RCC 7860 (cell line): ENCODE measurements around the gene RFESD.
"Not testable (repeated sequence)": the region's sequence is repeated elsewhere in the genome, so short reads cannot be mapped to it uniquely, and the experiment has no call there.

Experiments used
- DNase-seq: peaks from one replicate; pipeline ENCODE4 v3.0.0-alpha.2; 2015; ENCODE audit warnings: low spot score
- FAIRE-seq: peaks from 2 replicates; lab custom pipeline; 2012; peaks lifted over from hg19 to GRCh38; lab: Jason Lieb, UNC

Gene RFESD

DNA sequence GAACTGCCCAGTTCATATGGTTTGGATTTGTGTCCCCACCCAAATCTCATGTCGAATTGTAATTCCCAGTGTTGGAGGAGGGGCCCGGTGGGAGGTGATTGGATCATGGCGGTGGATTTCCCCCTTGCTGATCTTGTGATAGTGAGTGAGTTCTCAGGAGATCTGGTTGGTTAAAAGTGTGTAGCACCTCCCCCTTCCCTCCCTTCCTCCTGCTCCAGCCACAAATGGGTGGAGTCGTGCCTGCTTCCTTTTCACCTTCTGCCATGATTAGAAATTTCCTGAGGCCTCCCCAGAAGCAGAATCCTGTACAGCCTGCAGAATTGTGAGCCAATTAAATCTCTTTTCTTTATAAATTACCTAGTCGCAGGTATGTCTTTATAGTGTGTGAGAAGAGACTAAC is 59.6 kb downstream of the RFESD start:
- not testable (repeated sequence) for DNase-seq, FAIRE-seq

DNA sequence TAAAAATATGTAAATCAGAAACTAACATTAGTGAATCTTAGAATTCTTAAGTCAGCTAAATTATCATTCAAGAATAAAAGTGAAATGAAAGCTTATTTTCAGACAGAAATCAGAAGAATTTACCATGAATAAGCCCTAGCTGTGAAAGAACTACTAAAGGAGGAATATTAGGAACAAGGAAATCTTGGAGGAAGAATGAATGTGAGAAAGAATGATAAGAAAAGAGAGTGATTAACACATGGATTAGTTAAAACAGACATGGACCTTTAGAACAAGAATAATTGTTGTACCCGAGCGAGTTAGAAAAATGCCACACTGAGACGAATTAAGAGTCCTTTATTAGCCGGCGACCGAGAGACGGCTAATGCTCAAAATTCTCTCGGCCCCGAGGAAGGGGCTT is 60.5 kb downstream of the RFESD start:
- DNase-seq: no peak
- FAIRE-seq: no peak
